ENCODE results near the gene BMPR1A.
A peak's percentile ranks its signal among the peaks of the same experiment; 100 is the strongest.
"Not testable (repeated sequence)": the region's sequence is repeated elsewhere in the genome, so short reads cannot be mapped to it uniquely, and the experiment has no call there.

The BMPR1A gene

DNA sequence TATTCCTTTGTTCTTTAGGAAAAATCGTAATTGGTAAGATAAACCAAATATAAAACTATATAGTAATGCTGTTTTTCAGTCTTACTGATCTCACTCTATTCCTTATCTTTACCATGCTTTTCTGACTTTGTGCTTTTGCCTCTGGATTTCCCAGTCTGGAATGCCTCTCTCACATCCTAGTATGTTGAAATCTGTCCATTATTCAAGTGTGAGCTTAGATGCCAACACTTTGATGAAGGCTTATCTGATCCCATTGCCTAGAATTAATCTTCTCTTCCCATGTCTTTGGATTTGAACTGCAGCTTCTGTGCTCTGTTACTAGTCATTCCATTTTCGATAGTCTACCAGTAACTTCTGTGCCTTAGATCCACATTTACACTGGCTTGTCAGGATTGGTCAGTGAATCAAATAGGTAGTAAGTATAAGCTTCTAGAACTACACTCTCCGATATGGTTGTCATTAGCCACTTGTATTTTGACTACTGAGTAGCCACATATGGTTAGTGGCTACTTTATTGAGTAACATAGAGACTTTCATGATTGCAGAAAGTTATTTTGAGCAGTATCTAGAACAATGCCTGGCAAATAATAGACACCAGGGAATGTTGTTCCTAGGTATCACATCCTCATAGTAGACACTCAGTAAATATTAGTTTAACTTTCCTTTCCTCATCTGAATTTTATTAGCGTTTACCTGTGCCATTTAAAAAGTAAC lies 92.9 kb downstream of the BMPR1A start:
- no peak for DNase-seq (ENCODE audit: low spot score)

- no peak for DNase-seq (ENCODE audit: low spot score)
These were observed 94.1 kb downstream of the BMPR1A start for GRCh38 chr10:86850481-86850880.

GRCh38 chr10:86851328-86852207 lies 95.1 kb downstream of the BMPR1A start:
- DNase-seq (ENCODE audit: low spot score): peak; percentile 37

GRCh38 chr10:86853582-86853981 lies 97.2 kb downstream of the BMPR1A start:
- not testable (repeated sequence) for DNase-seq (ENCODE audit: low spot score)

DNA sequence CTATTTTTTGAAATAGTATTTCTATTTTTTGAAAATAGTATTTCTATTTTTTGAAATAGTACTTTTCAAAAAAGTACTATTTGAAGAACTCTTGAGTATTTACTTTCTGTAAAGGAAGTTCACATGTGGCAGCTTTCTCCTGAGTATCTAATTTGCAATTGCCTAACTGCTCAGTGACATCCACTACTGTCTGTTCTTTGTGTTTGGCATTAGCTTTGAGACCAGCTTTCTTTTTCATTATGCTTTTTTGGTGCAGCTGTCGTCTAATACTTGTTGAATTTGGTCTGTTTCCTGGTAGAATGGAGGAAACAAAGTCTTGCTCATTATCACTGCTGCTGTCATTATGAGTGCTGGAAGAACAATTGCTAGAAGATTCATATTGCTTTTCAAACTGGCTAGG lies 99.1 kb downstream of the BMPR1A start:
- DNase-seq (ENCODE audit: low spot score): no peak

DNA sequence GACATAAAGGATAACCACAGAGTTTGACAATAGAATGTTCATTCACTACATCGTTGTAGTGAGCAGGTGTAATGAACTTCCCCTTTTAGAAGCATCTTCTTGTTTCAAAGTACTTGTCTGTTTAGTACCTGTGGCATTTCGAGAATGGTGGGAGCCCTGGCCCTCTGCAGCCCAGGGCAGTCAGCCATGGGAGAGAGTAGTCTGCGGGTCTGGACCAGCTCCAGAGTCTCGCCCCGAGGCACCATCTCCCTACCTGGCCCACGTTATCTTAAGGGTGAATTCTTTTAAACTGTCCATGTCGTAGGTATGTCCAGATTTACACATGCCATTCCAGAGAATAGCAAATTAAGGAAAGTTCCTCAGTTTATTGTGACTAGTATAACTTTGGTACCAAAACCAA lies 99.7 kb downstream of the BMPR1A start:
- DNase-seq (ENCODE audit: low spot score): no peak

GRCh38 chr10:86857128-86857721 lies 100.8 kb downstream of the BMPR1A start:
- DNase-seq (ENCODE audit: low spot score): peak; percentile 36

DNA sequence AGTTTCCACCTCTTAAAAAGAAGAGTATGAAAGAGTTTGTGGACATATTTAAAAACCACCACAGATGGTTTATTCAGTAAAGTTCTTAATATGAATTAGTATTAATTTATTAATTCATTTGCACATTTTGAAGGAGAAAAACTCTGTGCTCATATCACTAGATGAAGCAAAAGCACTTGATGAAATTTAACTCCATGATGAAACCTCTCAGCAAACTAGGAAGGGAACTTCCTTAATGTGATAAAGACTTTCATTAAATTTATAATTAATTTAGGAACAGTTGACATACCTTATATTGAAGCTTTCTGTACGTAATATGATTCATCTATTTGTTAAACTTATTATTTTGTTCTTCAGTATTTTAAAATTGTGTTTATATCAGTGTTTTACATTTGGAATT lies 101.6 kb downstream of the BMPR1A start:
- DNase-seq (ENCODE audit: low spot score): no peak

DNA sequence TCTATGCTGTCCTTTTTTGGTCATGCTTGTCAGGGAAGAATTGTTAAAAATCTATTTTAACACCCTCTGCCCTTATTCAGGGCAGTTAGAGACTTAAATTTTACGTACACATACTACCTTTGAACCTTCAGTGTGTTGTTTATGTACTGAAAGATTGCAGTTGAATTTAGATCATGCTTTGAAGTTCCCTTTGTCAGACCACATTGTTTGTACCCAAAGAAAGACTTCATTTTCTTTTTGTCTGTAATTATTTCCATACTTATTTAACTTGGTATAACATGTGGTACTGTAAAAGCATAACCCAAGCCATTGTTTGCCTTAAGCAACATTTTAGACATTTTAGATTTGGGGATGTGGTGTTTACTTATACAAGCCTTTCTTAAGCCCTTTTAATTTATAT lies 104.9 kb downstream of the BMPR1A start:
- no peak for DNase-seq (ENCODE audit: low spot score)

- no peak for DNase-seq (ENCODE audit: low spot score)
These were observed 106.0 kb downstream of the BMPR1A start for GRCh38 chr10:86862373-86862772.

- no peak for DNase-seq (ENCODE audit: low spot score)
These were observed 106.5 kb downstream of the BMPR1A start for GRCh38 chr10:86862786-86863483.

GRCh38 chr10:86863484-86863842 lies 107.0 kb downstream of the BMPR1A start:
- no peak for DNase-seq (ENCODE audit: low spot score)

GRCh38 chr10:86865011-86865811 lies 108.8 kb downstream of the BMPR1A start:
- DNase-seq (ENCODE audit: low spot score): not testable (repeated sequence)

DNA sequence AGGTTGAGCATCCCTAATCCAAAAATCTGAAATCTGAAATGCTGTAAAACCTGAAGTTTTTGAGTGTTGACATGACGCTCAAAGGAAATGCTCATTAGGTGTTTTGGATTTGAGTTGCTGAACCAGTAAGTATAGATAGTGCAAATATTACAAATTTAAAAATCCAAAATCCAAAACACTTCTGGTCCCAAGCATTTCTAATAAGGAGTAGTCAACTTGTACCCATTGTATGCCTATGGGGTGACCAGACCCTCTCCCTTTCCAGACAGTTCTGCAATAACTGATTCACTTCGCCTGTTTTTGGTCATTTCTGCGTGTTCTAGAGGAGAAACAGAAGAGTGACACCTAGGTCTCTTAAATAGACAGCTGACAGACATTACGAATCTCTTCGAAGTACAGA lies 110.7 kb downstream of the BMPR1A start:
- no peak for DNase-seq (ENCODE audit: low spot score)

DNA sequence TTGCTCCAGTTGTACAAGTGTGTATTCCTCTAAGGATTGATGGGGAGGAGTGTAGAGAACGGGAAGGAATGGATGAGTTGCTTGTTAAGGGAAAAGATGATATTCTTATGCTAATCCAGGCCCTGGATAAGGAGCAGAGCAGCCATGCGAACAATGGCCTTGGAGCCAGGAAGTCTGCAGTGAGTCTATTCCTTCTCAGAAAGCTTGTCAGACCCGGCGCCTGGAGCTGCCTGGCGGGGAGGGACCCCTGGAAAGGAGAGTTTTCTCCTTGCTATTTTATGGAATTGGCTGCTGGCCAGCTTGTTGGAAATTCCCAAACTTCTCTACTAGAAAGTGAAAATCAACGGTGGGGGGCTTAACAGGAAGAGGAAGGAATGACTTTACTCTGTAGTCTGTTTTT lies 111.9 kb downstream of the BMPR1A start:
- no peak for DNase-seq (ENCODE audit: low spot score)

- no peak for DNase-seq (ENCODE audit: low spot score)
These were observed 114.3 kb downstream of the BMPR1A start for GRCh38 chr10:86870679-86871078.

- no peak for DNase-seq (ENCODE audit: low spot score)
These were observed 115.3 kb downstream of the BMPR1A start for GRCh38 chr10:86871563-86872183.

DNA sequence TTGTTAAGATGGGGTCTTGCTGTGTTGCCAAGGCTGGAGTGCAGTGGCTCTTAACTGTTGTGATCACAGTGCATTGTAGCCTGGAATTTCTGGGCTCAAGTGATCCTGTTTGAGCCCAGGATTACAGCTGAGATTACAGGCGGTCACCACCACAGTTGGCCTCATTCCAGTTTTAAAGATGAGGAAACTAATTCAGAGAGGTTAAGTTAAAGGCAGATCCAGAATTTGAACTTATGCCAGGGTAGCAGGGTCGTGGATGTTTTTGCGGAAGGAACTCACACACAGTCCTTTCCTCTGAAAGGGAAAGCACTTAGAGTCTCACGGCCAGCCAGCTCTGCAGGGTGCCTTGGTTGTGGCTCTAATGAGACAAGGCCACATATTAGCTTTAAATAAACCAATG lies 116.3 kb downstream of the BMPR1A start:
- DNase-seq (ENCODE audit: low spot score): no peak

GRCh38 chr10:86876748-86877147 lies 120.3 kb downstream of the BMPR1A start:
- DNase-seq (ENCODE audit: low spot score): no peak

DNA sequence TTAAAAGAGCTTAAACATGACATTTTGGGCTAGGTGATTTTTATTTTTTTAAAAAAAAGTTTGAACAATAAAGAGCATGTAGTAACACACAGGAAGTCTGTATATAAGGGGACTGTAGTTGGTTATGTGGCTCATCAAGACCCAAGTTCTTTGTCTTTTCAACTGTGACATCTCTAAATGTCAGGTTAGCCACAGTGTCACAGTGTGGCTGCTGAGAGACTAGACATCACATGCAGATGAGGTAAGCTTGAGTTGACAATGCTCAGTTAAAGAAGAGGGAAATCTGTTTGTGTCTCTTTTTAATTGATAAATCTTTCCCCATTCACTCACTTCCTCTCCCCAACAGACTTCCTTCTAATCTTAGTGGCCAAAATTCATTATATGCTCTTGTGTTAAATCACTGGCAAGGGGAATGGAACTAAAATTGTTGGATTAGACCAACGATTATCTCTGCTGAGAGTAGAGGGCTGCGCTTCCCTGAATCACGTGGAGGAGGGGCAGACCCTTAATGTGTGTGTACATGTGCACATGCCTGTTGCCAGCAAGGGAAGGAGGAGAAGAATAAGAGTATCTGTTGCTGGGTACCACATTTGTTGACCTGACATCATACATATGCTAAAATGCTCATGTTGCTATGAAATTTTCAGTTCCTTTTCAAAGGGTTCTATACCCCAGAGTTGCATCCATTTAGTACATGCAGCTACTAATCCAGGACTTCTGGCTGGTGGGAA lies 122.7 kb downstream of the BMPR1A start:
- no peak for DNase-seq (ENCODE audit: low spot score)

Measured in AG08396 (cell line).